Osteocyte (in vitro differentiated cells): ENCODE data around the gene PGAM5. TPM values are rescaled to one million over a fixed set of nuclear protein-coding genes. Genes with fewer than 3 reads are reported as not detected.
"Not testable (repeated sequence)": the region's sequence is repeated elsewhere in the genome, so short reads cannot be mapped to it uniquely, and the experiment has no call there.

Source experiments
- DNase-seq: peaks from one replicate; pipeline ENCODE4 v3.0.0; 2021; ENCODE audit warnings: mixed read lengths; ENCODE audit not compliant: unreplicated experiment; ENCODE audit errors: extremely low spot score
- H3K27ac Mint-ChIP-seq: one replicate; pipeline ENCODE4 v1.8.0; 2021; ENCODE audit warnings: mild to moderate bottlenecking, mixed read lengths; ENCODE audit not compliant: unreplicated experiment
- H3K27me3 Mint-ChIP-seq: one replicate; pipeline ENCODE4 v1.8.0; 2021; ENCODE audit warnings: mixed read lengths; ENCODE audit not compliant: unreplicated experiment
- H3K36me3 Mint-ChIP-seq: one replicate; pipeline ENCODE4 v1.8.0; 2021; ENCODE audit warnings: mixed read lengths; ENCODE audit not compliant: unreplicated experiment
- H3K4me1 Mint-ChIP-seq: one replicate; pipeline ENCODE4 v1.8.0; 2021; ENCODE audit warnings: mixed read lengths; ENCODE audit not compliant: unreplicated experiment
- H3K4me3 Mint-ChIP-seq: one replicate; pipeline ENCODE4 v1.8.0; 2021; ENCODE audit warnings: mild to moderate bottlenecking, moderate library complexity, mixed read lengths; ENCODE audit not compliant: unreplicated experiment
- H3K9me3 Mint-ChIP-seq: one replicate; pipeline ENCODE4 v1.8.0; 2021; ENCODE audit warnings: mixed read lengths; ENCODE audit not compliant: unreplicated experiment
- CTCF ChIP-seq: fragments of 200-600 bp; sonication (generic); IDR thresholded peaks from 2 replicates; pipeline ENCODE4 v1.5.0; 2021; ENCODE audit warnings: antibody characterized with exemption, mild to moderate bottlenecking, moderate library complexity
- total RNA-seq: library from RNA; stranded (reverse); gene quantifications from 2 replicates; pipeline ENCODE4 v1.2.1, GENCODE V29; 2021

PGAM5 gene
- total RNA-seq, 1 donor from 2014 or later: 24.5 TPM

GRCh38 chr12:132746613-132747012, 36.0 kb downstream of the PGAM5 start:
- no peak for TF ChIP-seq CTCF
- no peak overlapping the region for H3K27ac Mint-ChIP-seq
- H3K27me3 Mint-ChIP-seq: no peaks in the 10 kb centered on the region
- no peaks in the 10 kb centered on the region for H3K9me3 Mint-ChIP-seq
- H3K4me1 Mint-ChIP-seq: no peaks in the 10 kb centered on the region
- peaks cover 40% of the 10 kb centered on the region for H3K36me3 Mint-ChIP-seq
- H3K4me3 Mint-ChIP-seq: no peak overlapping the region
- DNase-seq: no peak

- Mint-ChIP-seq H3K27me3 (no peaks in the 10 kb centered on the region), H3K36me3 (peaks cover 39% of the 10 kb centered on the region), H3K4me3 (no peak overlapping the region), H3K4me1 (no peaks in the 10 kb centered on the region), H3K9me3 (no peaks in the 10 kb centered on the region), H3K27ac (no peak overlapping the region)
- DNase-seq: no peak
- TF ChIP-seq CTCF: no peak
These were observed 36.8 kb downstream of the PGAM5 start for GRCh38 chr12:132747395-132747794.

GRCh38 chr12:132747896-132748295, 37.3 kb downstream of the PGAM5 start:
- DNase-seq: no peak
- H3K4me3 Mint-ChIP-seq: no peak overlapping the region
- H3K36me3 Mint-ChIP-seq: peaks cover 34% of the 10 kb centered on the region
- no peak overlapping the region for H3K27ac Mint-ChIP-seq
- H3K4me1 Mint-ChIP-seq: no peaks in the 10 kb centered on the region
- no peaks in the 10 kb centered on the region for H3K27me3 Mint-ChIP-seq
- no peaks in the 10 kb centered on the region for H3K9me3 Mint-ChIP-seq
- TF ChIP-seq CTCF: no peak

GRCh38 chr12:132748319-132748718, 37.7 kb downstream of the PGAM5 start:
- no peak for TF ChIP-seq CTCF
- DNase-seq: no peak
- Mint-ChIP-seq H3K36me3 (peaks cover 34% of the 10 kb centered on the region), H3K9me3 (no peaks in the 10 kb centered on the region), H3K4me1 (no peaks in the 10 kb centered on the region), H3K27ac (no peak overlapping the region), H3K4me3 (no peak overlapping the region), H3K27me3 (no peaks in the 10 kb centered on the region)

GRCh38 chr12:132753670-132754069, 43.0 kb downstream of the PGAM5 start:
- H3K9me3 Mint-ChIP-seq, H3K27me3 Mint-ChIP-seq, H3K4me3 Mint-ChIP-seq, H3K4me1 Mint-ChIP-seq, H3K27ac Mint-ChIP-seq, DNase-seq: not testable (repeated sequence)
- peaks cover 18% of the 10 kb centered on the region for H3K36me3 Mint-ChIP-seq
